HuH-7.5 (cell line): Measurements from ENCODE around the gene ZNF436.
"Not testable (repeated sequence)": the region's sequence is repeated elsewhere in the genome, so short reads cannot be mapped to it uniquely, and the experiment has no call there.

ENCODE experiments used
- DNase-seq: peaks from one replicate; pipeline ENCODE4 v3.0.0; 2011; ENCODE audit warnings: low spot score

Gene ZNF436

DNA sequence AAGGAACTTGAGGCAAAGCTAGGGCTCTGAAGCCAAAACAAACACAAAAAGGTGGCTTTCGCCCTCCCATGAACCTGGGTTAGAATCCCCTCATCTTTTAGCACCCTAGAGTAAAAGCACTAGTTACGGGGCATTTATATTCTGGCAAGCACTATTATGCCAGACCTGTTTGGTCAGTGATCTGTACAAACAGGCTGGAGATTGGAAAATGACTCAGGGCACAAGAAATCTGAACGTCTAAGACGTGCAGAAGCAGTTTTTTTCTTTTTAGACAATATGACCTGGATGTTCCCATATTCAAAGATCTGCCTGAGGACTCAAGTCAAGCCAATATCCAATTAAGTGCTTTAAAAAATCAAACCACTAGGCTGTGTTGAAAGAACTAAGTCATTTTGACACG lies 3.0 kb downstream of the ZNF436 start:
- DNase-seq = no peak

DNA sequence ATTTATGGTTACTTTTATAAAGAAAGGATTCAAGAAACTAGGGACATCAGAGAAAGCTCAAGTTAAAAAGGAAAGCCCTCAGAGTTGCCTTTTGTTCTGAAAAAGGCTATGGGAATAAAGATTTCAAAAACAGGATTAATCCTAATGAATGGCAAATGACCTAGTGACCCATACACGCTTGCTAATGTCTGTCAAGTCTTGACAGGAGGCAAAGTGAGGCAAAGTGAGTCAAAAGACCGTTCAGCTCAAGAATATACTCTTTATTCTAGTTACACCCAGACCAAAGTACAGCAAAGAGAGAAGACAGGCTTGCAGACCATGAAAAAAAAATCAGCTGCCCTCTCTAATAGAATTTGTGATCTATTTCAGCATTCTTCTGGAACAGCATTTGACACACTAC lies 3.5 kb downstream of the ZNF436 start:
- no peak for DNase-seq

DNA sequence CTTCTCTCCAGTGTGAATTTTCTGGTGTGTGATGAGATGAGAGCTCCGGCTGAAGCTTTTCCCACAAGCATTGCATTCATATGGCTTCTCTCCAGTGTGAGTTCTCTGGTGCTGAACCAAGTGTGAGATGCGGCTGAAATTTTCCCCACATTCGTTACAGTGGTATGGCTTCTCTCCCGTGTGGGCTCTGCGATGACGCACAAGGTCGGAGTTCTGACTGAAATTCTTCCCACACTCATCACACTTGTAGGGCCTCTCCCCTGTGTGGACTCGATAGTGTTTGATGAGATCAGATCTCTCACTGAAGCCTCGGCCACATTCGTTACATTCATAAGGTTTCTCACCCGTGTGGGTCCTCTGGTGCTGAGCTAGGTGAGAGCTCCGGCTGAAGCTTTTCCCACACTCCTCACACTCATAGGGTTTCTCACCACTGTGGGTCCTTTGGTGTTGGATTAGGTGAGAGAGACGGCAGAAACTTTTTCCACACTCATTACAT lies 7.4 kb downstream of the ZNF436 start:
- DNase-seq = no peak

DNA sequence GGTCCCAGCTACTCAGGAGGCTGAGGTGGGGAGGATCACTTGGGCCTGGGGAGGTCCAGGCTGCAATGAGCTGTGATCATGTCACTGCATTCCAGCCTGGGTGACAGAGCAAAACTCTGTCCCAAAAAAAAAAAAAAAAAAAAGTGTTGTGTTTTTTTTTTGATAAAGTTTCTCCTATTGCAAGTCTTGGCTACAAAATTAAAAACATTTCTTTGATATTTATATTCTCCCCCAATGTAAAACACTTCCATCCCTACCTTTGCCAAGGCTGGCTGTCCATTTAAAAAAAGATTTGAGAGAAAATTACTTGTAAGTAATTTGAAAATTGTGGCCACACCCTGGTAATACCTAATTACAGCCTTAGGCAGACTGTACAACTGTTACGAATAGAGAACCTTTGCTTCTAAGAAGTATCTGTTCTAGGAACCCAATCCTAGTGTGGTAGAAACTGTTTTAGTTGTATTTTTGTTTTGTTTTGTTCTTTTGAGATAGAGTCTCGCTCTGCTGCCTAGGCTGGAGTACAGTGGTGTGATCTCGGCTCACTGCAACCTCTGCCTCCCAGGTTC lies 11.2 kb downstream of the ZNF436 start:
- no peak for DNase-seq

DNA sequence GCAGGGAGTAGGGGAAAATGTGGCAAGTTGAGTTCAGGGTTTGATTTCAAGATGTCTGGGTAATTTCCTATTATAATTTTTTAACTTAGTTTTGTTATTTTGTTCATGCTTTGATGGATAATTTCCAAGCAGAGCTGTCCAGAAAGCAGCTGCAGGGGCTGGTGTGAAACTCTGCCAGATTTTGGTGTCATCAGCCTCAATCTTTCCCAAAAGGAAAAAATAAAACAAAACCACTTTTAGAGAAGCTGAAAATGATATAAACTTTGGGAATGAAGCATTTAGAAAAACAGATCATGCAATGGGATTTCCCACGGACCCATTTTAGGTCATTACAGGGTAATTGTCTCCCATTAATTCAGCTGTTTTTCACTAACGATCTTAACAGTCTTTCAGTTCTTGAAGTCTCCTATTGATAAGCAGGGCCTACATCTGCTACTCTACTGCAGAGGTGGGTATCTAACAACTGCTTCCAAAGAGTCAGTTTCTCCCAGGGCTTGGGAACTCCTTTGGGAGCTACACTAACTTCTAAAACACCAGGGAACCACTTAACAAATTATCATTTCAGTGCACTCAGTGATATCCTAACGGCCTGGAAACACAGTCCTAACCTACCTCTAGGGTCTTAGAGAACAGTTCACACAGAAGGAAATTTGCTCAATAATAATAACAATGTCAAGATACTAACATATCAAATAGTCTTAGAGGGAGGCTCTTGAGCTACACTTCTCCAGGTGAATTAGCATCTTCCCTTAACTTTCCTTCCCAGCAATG lies 12.3 kb downstream of the ZNF436 start:
- DNase-seq = no peak

DNA sequence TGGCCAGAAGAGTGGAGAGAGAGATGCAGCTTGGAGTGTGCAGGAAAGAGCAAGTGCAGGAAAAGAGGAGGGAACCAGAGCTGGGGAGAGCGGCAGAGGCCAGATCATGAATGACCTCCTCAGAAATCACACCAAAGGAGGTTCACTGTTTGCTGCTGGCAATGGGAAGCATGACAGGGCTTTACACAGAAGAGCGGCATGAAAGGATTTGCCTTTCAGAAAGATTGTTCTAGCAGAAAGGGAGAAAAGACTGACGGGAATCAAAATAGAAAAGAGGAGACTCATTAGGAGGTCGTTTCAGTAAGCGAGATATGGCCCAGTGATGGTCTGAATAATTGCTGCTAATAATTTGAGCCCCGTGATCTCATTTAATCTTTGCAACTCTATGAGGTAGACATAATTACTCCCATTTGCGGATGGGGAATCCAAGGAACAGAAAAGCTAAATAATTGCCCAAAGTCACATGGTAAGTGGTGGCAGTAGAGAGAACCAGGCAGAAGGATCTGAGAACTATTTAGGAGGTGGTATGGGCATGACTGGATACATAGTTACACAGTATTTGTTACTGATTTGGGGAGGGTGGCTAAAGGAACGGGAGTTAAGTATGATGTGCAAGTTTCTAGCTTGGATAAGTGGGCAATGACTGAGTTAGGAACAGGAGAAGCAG lies 13.0 kb downstream of the ZNF436 start:
- DNase-seq = no peak

DNA sequence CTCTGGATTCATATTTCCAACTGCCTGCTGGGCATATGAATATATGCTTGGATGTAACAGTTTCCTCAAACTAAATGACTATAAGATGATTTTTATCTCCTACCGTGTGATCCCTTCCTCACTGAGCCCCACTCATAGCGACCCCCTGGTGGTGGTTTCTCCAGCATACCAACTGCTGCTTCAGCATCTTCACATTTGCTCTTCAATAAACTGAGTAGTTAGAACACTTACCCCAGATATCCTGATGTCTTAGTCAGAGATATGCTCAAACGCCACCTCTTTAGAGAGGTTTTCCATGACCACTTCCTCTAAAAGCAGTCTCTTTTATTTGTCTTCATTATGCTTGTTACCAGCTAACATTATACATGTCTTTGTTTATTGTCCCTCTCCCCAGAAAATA lies 15.4 kb downstream of the ZNF436 start:
- no peak for DNase-seq

DNA sequence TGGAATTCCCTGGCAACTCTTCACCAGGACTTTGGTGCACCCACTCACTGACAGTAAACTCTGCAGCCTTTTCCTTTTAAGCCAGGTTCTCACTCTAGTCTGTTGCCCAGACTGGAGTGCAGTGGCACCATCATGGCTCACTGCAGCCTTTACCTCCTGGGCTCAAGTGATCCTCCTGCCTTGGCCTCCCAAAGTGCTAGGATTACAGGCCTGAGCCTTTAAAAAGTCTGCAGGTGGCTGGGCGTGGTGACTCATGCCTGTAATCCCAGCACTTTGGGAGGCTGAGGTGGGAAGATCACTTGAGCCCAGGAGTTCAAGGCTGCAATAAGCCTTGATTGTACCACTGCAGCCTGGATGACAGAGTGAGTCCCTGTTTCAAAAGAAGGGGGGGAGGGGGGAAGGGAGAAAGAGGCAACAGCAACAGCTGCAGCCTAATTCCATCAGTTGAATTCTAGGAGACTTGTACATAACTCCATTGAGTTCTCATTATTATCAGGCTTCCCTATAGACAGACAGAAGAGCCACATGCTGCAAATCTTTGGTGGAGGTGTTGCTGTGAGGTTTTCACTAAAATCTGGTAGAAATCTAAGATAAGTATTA lies 17.4 kb downstream of the ZNF436 start:
- DNase-seq = no peak

GRCh38 chr1:23345920-23346319 lies 23.7 kb downstream of the ZNF436 start:
- DNase-seq = no peak

GRCh38 chr1:23344987-23345472 lies 24.6 kb downstream of the ZNF436 start:
- DNase-seq = no peak

DNA sequence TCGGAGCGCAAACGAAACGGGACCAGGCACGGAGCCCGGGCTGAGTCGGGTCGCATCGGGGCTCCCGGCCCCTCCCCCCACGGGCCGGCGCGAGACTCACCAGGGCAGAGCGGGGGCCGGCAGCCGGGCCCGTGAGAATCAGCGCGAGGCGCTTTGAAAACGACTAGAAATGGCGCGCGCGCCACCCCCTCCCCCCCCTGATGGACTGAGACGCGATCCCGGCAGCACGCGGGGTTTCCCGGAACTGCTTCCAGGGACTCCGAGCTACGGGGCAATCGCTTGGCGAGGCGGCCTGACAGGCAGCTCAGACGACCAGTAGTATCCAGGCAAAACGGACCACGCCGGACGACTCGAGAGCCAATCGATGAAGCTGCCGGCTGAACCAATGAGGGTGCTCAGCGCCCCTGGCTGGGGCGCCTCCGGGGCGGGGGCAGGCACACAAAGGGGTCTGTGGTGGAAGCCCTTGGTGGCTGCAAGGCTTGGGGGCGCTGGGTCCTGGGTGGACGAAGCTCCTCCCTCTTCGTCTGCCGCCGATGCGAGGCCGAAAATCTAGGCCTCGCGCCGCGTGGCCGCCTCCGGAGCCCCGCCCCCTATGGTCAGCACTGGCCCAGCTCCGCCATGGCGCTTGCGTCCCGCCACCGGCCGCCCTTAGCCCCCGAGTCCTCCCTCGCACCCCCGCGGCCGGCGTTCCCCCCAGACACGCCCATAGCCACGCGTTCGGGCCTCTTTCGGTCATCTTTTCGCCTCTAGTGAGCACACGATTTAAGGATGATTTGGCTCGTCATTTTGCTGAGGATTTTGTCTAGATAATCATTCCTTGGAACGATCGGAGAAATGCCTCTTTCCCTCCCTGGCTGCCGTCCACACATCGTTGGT lies 25.3 kb downstream of the ZNF436 start, which contains the start of gene HNRNPR:
HNRNPR (minus strand) TSS at position 174 of the 876 bp plus-strand sequence. CDS start 3,276 bp downstream, outside the sequence.
- DNase-seq = peak; percentile 94

GRCh38 chr1:23343221-23344110 lies 26.2 kb downstream of the ZNF436 start:
- no peak for DNase-seq

GRCh38 chr1:23341931-23342692 lies 27.5 kb downstream of the ZNF436 start:
- DNase-seq = no peak

DNA sequence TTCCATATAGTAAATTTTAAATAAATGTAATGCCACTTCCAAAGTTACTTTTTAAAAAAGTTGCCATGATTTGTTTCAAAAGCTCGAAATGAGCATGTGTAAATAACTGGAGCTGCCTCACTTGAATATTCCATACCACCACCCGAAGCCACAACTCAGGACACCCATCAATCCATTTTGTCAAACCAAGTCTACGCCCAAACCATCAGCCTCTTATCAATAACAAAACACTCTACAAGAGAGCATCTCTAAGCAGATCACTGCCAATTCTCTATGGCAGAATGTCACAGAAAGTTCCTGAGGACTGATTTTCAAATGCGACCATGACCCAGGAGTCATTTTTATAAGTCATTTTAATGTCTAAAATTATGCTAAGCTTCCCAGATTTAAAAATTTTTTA lies 30.0 kb downstream of the ZNF436 start:
- DNase-seq = no peak

GRCh38 chr1:23337869-23338268 lies 31.8 kb downstream of the ZNF436 start:
- no peak for DNase-seq

DNA sequence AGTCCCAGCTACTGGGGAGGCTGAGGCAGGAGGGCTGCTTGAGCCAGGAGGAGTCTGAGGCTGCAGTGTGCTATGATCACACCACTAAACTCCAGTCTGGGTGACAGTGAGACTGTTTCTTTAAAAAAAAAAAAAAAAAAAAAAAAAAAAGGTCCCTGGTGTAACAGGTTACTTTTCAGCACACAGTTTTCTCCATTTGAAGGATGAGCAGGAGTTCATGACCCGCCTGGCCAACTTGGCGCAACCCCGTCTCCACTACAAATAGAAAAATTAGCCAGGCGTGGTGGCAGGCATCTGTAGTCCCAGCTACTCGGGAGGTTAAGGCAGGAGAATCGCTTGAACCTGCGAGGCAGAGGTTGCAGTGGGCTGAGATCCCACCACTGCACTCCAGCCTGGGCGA lies 37.9 kb downstream of the ZNF436 start:
- DNase-seq = no peak

GRCh38 chr1:23330846-23331245 lies 38.8 kb downstream of the ZNF436 start:
- no peak for DNase-seq

DNA sequence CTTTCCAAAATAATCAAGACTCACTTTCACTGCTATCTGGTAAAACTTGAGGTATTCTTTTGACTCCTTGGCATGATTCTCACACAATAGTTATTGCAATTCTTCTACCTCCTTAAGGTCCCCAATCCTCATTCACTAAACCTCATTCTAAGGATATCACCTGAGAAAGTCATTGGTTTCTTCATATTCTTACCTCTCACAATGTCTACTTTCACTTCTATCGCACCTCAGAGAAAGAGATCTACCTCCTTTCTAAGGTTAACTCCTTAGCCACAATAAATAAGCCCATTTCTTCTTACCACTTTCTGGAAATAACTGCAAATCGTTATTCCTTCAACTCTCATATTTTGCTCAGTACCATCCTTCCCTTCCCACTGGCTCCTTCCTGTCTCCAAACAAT lies 44.2 kb downstream of the ZNF436 start:
- no peak for DNase-seq

- DNase-seq = no peak
Observed at GRCh38 chr1:23322770-23323169, 46.9 kb downstream of the ZNF436 start.

- DNase-seq = not testable (repeated sequence)
Observed at GRCh38 chr1:23310280-23310679, 59.4 kb downstream of the ZNF436 start.
